B cell (primary cell): ENCODE results near the gene WDR33. TPM values are rescaled to one million over a fixed set of nuclear protein-coding genes. Genes with fewer than 3 reads are reported as not detected.

Source experiments
- ATAC-seq: fragments of 200-7000 bp; cut with Tn5 transposase; one replicate; pipeline ENCODE4 v1.10.0; 2021; ENCODE audit warnings: low read depth, mild to moderate bottlenecking, moderate number of reproducible peaks, moderate library complexity
- CTCF ChIA-PET: fragments of 350-600 bp; sonication (Branson Sonifier 250); formaldehyde crosslinking; loops from one replicate; lab custom pipeline; 2021; ENCODE audit warnings: antibody characterized with exemption, inconsistent platforms; lab: Charles Lee
- POLR2A ChIA-PET: fragments of 350-600 bp; sonication (Branson Sonifier 250); formaldehyde crosslinking; loops from one replicate; lab custom pipeline; 2021; ENCODE audit warnings: antibody characterized with exemption; lab: Charles Lee
- DNase-seq: peaks from one replicate; pipeline ENCODE4 v3.0.0; 2013
- H2AFZ ChIP-seq: 2 replicates; pipeline ENCODE4 v1.6.1; 2012; ENCODE audit warnings: mild to moderate bottlenecking, low read depth, low read length; ENCODE audit not compliant: insufficient read depth, poor library complexity, severe bottlenecking
- H3K27ac ChIP-seq, 2 donors: 1 replicate in 1 of 2; 2 replicates in 1 of 2; pipeline ENCODE4 v1.5.1; 2012 to 2013; ENCODE audit warnings: low read length in 2 of 2, mild to moderate bottlenecking in 2 of 2, moderate library complexity in 1 of 2
- H3K27me3 ChIP-seq, 4 experiments: fragments of 200-600 bp in 1 of 4; sonication (generic) in 1 of 4; replicated peaks in 1 of 4; 1 replicate in 2 of 4; 2 replicates in 2 of 4; pipeline versions ENCODE4 v1.6.1 to v1.7.0; 2013 to 2016; ENCODE audit warnings: low read length in 3 of 4, mild to moderate bottlenecking in 2 of 4, mixed read lengths in 1 of 4, moderate library complexity in 1 of 4; ENCODE audit not compliant: insufficient read depth in 4 of 4, control insufficient read depth in 3 of 4; ENCODE audit errors: control extremely low read depth in 1 of 4
- H3K36me3 ChIP-seq, 2 experiments: replicated peaks in 1 of 2; 1 replicate in 1 of 2; 2 replicates in 1 of 2; pipeline versions ENCODE4 v1.6.1 to v1.7.1; 2013; ENCODE audit warnings: low read length in 1 of 2; ENCODE audit not compliant: insufficient read depth in 2 of 2, control insufficient read depth in 1 of 2; ENCODE audit errors: control extremely low read depth in 1 of 2, extremely low read depth in 1 of 2
- H3K4me1 ChIP-seq, 2 donors: fragments of 200-600 bp in 1 of 2; sonication (generic) in 1 of 2; 1 replicate in 1 of 2; 2 replicates in 1 of 2; pipeline versions ENCODE4 v1.5.1 to v1.6.1; 2013 to 2017; ENCODE audit warnings: low read length in 2 of 2; ENCODE audit not compliant: control insufficient read depth in 2 of 2, insufficient read depth in 2 of 2
- H3K4me2 ChIP-seq: replicated peaks from 2 replicates; pipeline ENCODE3; 2012; ENCODE audit warnings: mild to moderate bottlenecking, low read depth, low read length; ENCODE audit not compliant: poor library complexity, severe bottlenecking
- H3K4me3 ChIP-seq, 5 experiments: fragments of 200-600 bp in 1 of 5; sonication (generic) in 1 of 5; 1 replicate in 3 of 5; 2 replicates in 2 of 5; pipeline versions ENCODE4 v1.5.1 to v1.7.0; 2011 to 2016; ENCODE audit warnings: low read length in 4 of 5, mild to moderate bottlenecking in 4 of 5, low read depth in 2 of 5, control low read depth in 1 of 5, moderate library complexity in 1 of 5; ENCODE audit not compliant: insufficient read depth in 1 of 5; ENCODE audit errors: control extremely low read depth in 1 of 5, extremely low read depth in 1 of 5
- H3K79me2 ChIP-seq: fragments of 200-600 bp; sonication (generic); one replicate; pipeline ENCODE4 v1.6.0; 2016; ENCODE audit warnings: low read length; ENCODE audit not compliant: control insufficient read depth, insufficient read depth
- H3K9ac ChIP-seq: fragments of 200-600 bp; sonication (generic); 2 replicates; pipeline ENCODE4 v1.6.1; 2017; ENCODE audit warnings: mild to moderate bottlenecking, low read length, moderate library complexity
- H3K9me3 ChIP-seq, 3 donors: one replicate each; pipeline versions ENCODE4 v1.6.1 to v1.7.1; 2013; ENCODE audit warnings: low read length in 2 of 3; ENCODE audit not compliant: control insufficient read depth in 2 of 3, insufficient read depth in 1 of 3; ENCODE audit errors: control extremely low read depth in 1 of 3
- H4K20me1 ChIP-seq: 2 replicates; pipeline ENCODE4 v1.6.0; 2012; ENCODE audit warnings: mild to moderate bottlenecking, low read length; ENCODE audit not compliant: insufficient read depth, control insufficient read depth, poor library complexity, severe bottlenecking
- H3K27ac Mint-ChIP-seq: one replicate; pipeline ENCODE4 v1.8.0; 2021; ENCODE audit warnings: mixed read lengths
- H3K27me3 Mint-ChIP-seq: one replicate; pipeline ENCODE4 v1.8.0; 2021; ENCODE audit warnings: mixed read lengths
- H3K4me1 Mint-ChIP-seq: one replicate; pipeline ENCODE4 v1.8.0; 2021; ENCODE audit warnings: mixed read lengths
- H3K4me3 Mint-ChIP-seq: one replicate; pipeline ENCODE4 v1.8.0; 2021; ENCODE audit warnings: mixed read lengths
- H3K9me3 Mint-ChIP-seq: one replicate; pipeline ENCODE4 v1.8.0; 2022; ENCODE audit warnings: mixed read lengths; ENCODE audit not compliant: insufficient read depth
- EZH2 ChIP-seq: IDR thresholded peaks from 2 replicates; pipeline ENCODE4 v1.6.1; 2012; ENCODE audit warnings: borderline replicate concordance, low read depth, mild to moderate bottlenecking, moderate library complexity, low read length; ENCODE audit not compliant: insufficient read depth, poor library complexity, severe bottlenecking
- WGBS: methylation state at CpG from one replicate; pipeline ENCODE4 v1.1.5; 2013; ENCODE audit warnings: missing lambda C conversion rate; ENCODE audit not compliant: insufficient coverage; 5-methylcytosine and 5-hydroxymethylcytosine counted together
- intact Hi-C: fragments of 100-400 bp; cut with micrococcal nuclease; formaldehyde crosslinking; loops from one replicate; pipeline ENCODE4 v1.10.0; 2022
- polyA plus RNA-seq: library from polyadenylated mRNA; depleted of rRNA; stranded (reverse); fragments of >200 nt; gene quantifications from 2 replicates; pipeline ENCODE4 v1.2.3, GENCODE V29; 2012
- total RNA-seq, 2 donors: library from RNA; stranded (reverse); fragments of 120-200 nt in 1 of 2; gene quantifications; 1 replicate in 1 of 2; 2 replicates in 1 of 2; pipeline versions ENCODE4 v1.2.3 to v1.2.4, GENCODE V29; 2013 to 2022
- TF ChIP-seq, protein P1 (sequence below): fragments of 200-600 bp; IDR thresholded peaks from one replicate; pipeline ENCODE4 v1.8.0; 2022; ENCODE audit warnings: antibody characterized with exemption, mild to moderate bottlenecking

Gene WDR33
- total and polyA plus RNA-seq, 2 donors (not counting 1 experiment from before 2014, with no cell fraction given) = 17.2 to 101 TPM

DNA sequence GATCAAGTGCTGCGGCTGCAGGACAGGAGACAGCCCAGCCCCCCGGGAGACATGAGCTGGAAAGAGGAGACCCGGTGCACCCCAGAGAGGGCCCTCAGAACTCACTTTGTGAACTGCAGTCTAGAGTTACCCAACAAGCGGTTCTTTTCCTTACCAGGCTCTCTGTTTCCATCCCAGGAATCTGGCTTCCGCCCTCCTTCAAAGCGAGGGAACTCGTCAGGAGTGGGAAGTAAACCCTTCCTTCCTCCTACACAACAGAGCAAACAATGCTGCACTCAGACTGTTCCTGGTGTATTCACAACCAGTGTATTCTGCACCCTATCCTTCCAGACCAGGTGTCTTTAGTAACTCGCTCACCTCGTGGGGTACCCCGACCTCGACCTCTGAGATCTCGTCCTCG, 101.6 kb downstream of the WDR33 start:
- H3K9ac ChIP-seq = no peak overlapping the region
- H3K4me2 ChIP-seq = no peak overlapping the region
- ChIA-PET CTCF (no interaction called here), POLR2A (interaction anchor here (0.6 kb wide), 1 partner anchor 100 kb away, joined by 15 read pairs; no protein-coding TSS in a partner anchor)
- Mint-ChIP-seq H3K4me1 (peaks cover 10% of the 10 kb centered on the region), H3K27ac (no peak overlapping the region), H3K9me3 (no peaks in the 10 kb centered on the region), H3K4me3 (no peak overlapping the region), H3K27me3 (no peaks in the 10 kb centered on the region)
- DNase-seq (no peak), ATAC-seq (no peak)
- H4K20me1 ChIP-seq = peaks cover 20% of the 10 kb centered on the region
- intact Hi-C loops = loop anchor here (10.0 kb wide), 1 partner anchor 625 kb away; no protein-coding TSS in a partner anchor
- H3K36me3 ChIP-seq = peaks cover 0 to 52% of the 10 kb centered on the region in 2 experiments
- WGBS = 96% methylated on average over 13 of the region's 13 CpGs
- H3K79me2 ChIP-seq = peaks cover 31% of the 10 kb centered on the region
- H2AFZ ChIP-seq = no peak overlapping the region
- H3K9me3 ChIP-seq = no peaks in the 10 kb centered on the region
- TF ChIP-seq, protein P1, sequence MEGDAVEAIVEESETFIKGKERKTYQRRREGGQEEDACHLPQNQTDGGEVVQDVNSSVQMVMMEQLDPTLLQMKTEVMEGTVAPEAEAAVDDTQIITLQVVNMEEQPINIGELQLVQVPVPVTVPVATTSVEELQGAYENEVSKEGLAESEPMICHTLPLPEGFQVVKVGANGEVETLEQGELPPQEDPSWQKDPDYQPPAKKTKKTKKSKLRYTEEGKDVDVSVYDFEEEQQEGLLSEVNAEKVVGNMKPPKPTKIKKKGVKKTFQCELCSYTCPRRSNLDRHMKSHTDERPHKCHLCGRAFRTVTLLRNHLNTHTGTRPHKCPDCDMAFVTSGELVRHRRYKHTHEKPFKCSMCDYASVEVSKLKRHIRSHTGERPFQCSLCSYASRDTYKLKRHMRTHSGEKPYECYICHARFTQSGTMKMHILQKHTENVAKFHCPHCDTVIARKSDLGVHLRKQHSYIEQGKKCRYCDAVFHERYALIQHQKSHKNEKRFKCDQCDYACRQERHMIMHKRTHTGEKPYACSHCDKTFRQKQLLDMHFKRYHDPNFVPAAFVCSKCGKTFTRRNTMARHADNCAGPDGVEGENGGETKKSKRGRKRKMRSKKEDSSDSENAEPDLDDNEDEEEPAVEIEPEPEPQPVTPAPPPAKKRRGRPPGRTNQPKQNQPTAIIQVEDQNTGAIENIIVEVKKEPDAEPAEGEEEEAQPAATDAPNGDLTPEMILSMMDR = no peak
- no peak for TF ChIP-seq EZH2
- no peak overlapping the region for H3K4me3 ChIP-seq
- H3K27me3 ChIP-seq = no peaks in the 10 kb centered on the region
- peaks cover 0 to 5% of the 10 kb centered on the region in 2 donors for H3K4me1 ChIP-seq
- H3K27ac ChIP-seq = no peak overlapping the region

DNA sequence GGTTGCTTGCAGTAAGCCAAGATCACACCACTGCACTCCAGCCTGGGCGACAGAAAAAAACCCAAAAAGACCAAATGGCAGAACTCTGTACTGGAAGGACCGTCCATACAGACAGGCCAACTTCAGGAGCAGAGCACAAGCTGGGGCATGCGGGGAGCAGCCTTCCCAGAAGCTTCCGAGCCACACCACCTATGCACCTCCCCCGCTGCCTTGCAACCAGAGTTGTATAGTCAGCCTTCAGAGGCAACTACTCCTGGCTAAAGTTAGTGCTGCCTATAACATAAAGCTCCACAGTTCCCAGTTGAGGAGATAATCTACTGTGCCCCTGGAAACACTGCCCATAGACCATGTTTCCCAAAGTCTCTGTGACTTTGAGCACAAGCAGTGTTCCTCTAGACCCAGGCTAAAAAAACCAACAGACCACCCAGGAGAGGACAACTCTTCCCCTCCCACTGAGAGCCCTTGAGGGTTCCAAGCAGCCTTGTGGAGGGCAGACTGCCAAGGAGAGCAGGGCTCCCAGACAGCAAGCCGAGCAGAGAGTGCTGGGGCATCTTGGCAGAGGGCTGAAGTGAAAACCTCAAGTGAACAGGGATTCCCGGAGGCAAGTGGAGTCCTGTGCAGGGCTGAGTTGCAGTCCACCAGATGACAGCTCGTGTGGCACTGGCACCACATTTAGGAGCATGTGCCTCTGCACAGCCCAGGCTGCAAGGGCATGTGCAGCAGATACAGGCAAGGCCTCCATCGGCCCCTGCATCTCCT, 102.9 kb downstream of the WDR33 start:
- no peaks in the 10 kb centered on the region for H3K9me3 Mint-ChIP-seq

More for the DNA sequence above, 102.9 kb downstream of the WDR33 start:
- H3K27ac ChIP-seq = no peak overlapping the region
- H3K4me3 ChIP-seq = no peak overlapping the region
- no peak overlapping the region for H3K4me2 ChIP-seq
- 95% methylated on average over 9 of the region's 9 CpGs for WGBS
- peaks cover 43% of the 10 kb centered on the region for H3K79me2 ChIP-seq
- TF ChIP-seq EZH2 = no peak
- TF ChIP-seq, protein P1 = no peak
- no peak overlapping the region for H2AFZ ChIP-seq
- DNase-seq (no peak), ATAC-seq (no peak)
- peaks cover 31% of the 10 kb centered on the region for H4K20me1 ChIP-seq
- peaks cover 16% of the 10 kb centered on the region for H3K4me1 Mint-ChIP-seq
- ChIA-PET POLR2A (no interaction called here), CTCF (interaction anchor here (2.1 kb wide), 1 partner anchor 117 kb away, joined by 10 read pairs; no protein-coding TSS in a partner anchor)
- no peak overlapping the region for H3K4me3 Mint-ChIP-seq
- H3K9me3 ChIP-seq = no peaks in the 10 kb centered on the region
- no peak overlapping the region for H3K9ac ChIP-seq
- H3K27ac Mint-ChIP-seq = no peak overlapping the region
- no peaks in the 10 kb centered on the region for H3K27me3 Mint-ChIP-seq
- H3K4me1 ChIP-seq = peaks cover 9 to 12% of the 10 kb centered on the region in 2 donors
- intact Hi-C loops = loop anchor here (10.0 kb wide), 1 partner anchor 623 kb away; no protein-coding TSS in a partner anchor
- no peaks in the 10 kb centered on the region for H3K27me3 ChIP-seq
- H3K36me3 ChIP-seq = peaks cover 0 to 58% of the 10 kb centered on the region in 2 experiments
